GM23248 (cell line): ENCODE measurements around the gene WDR91. TPM values are rescaled to one million over a fixed set of nuclear protein-coding genes. Genes with fewer than 3 reads are reported as not detected.

ENCODE experiments used
- DNase-seq: peaks from one replicate; pipeline ENCODE4 v3.0.0-alpha.2; 2015
- H2AFZ ChIP-seq: fragments of 200-600 bp; sonication (generic); 2 replicates; pipeline ENCODE4 v1.6.1; 2016; ENCODE audit warnings: antibody characterized with exemption
- H3F3A ChIP-seq: fragments of 200-600 bp; sonication (generic); 2 replicates; pipeline ENCODE4 v1.6.1; 2016; ENCODE audit warnings: mild to moderate bottlenecking, antibody characterized with exemption, mixed run types; ENCODE audit not compliant: insufficient read depth
- H3K27ac ChIP-seq: fragments of 200-600 bp; sonication (generic); 2 replicates; pipeline ENCODE4 v1.5.1; 2016; ENCODE audit warnings: mild to moderate bottlenecking
- H3K27me3 ChIP-seq: fragments of 200-600 bp; sonication (generic); replicated peaks from 2 replicates; pipeline ENCODE4 v1.6.1; 2016; ENCODE audit warnings: mild to moderate bottlenecking; ENCODE audit not compliant: insufficient read depth
- H3K36me3 ChIP-seq: fragments of 200-600 bp; sonication (generic); 2 replicates; pipeline ENCODE4 v1.6.1; 2016; ENCODE audit warnings: low read depth, mild to moderate bottlenecking
- H3K4me1 ChIP-seq: fragments of 200-600 bp; sonication (generic); 2 replicates; pipeline ENCODE4 v1.6.1; 2016; ENCODE audit warnings: mild to moderate bottlenecking; ENCODE audit not compliant: insufficient read depth
- H3K4me2 ChIP-seq: fragments of 200-600 bp; sonication (generic); one replicate; pipeline ENCODE4 v1.6.1; 2016; ENCODE audit warnings: mild to moderate bottlenecking; ENCODE audit not compliant: unreplicated experiment
- H3K4me3 ChIP-seq: fragments of 200-600 bp; sonication (generic); 2 replicates; pipeline ENCODE4 v1.5.1; 2016; ENCODE audit warnings: mild to moderate bottlenecking
- H3K79me2 ChIP-seq: fragments of 200-600 bp; sonication (generic); 2 replicates; pipeline ENCODE4 v1.6.1; 2016; ENCODE audit warnings: mild to moderate bottlenecking; ENCODE audit not compliant: insufficient read depth
- H3K9ac ChIP-seq: fragments of 200-600 bp; sonication (generic); 2 replicates; pipeline ENCODE4 v1.6.1; 2016; ENCODE audit warnings: mild to moderate bottlenecking
- H3K9me2 ChIP-seq: fragments of 200-600 bp; sonication (generic); 2 replicates; pipeline ENCODE4 v1.6.1; 2016; ENCODE audit warnings: mixed run types, mild to moderate bottlenecking, moderate library complexity; ENCODE audit not compliant: insufficient read depth
- H3K9me3 ChIP-seq: fragments of 200-600 bp; sonication (generic); one replicate; pipeline ENCODE4 v1.6.1; 2017; ENCODE audit warnings: low read depth
- H4K20me1 ChIP-seq: fragments of 200-600 bp; sonication (generic); 2 replicates; pipeline ENCODE4 v1.6.0; 2016; ENCODE audit not compliant: insufficient read depth
- EZH2 ChIP-seq: fragments of 200-600 bp; sonication (generic); IDR thresholded peaks from 2 replicates; pipeline ENCODE4 v1.6.1; 2018; ENCODE audit warnings: antibody characterized with exemption, mild to moderate bottlenecking; ENCODE audit not compliant: insufficient read depth, poor library complexity, severe bottlenecking
- EZH2phosphoT487 ChIP-seq: fragments of 200-600 bp; sonication (generic); IDR thresholded peaks from 2 replicates; pipeline ENCODE4 v1.6.1; 2018; ENCODE audit warnings: antibody characterized with exemption, moderate library complexity, mild to moderate bottlenecking, low read depth; ENCODE audit not compliant: insufficient read depth
- WGBS, 2 experiments: methylation state at CpG; one replicate each; pipeline ENCODE4 v1.1.6; 2015 to 2017; ENCODE audit warnings: low lambda C conversion rate in 2 of 2, low coverage in 1 of 2; ENCODE audit errors: missing lambda C conversion rate in 2 of 2; 5-methylcytosine and 5-hydroxymethylcytosine counted together
- in situ Hi-C: fragments of 300-500 bp; cut with MboI; formaldehyde crosslinking; loops from 2 replicates; pipeline ENCODE4 v1.15.0; 2020
- polyA plus RNA-seq: library from polyadenylated mRNA; unstranded; fragments of >200 nt; fragmentation: Nextera tagmentation; extraction: Ambion mirVana; gene quantifications from 2 replicates; pipeline ENCODE4 v1.2.1, GENCODE V29; 2016
- total RNA-seq: library from RNA; depleted of rRNA; stranded (reverse); fragments of >200 nt; shearing (Covaris generic); gene quantifications from 2 replicates; pipeline ENCODE4 v1.2.3, GENCODE V29; 2014

WDR91 gene
- total and polyA plus RNA-seq, 2 experiments from 2014 or later: 5.4 to 8.3 TPM

DNA sequence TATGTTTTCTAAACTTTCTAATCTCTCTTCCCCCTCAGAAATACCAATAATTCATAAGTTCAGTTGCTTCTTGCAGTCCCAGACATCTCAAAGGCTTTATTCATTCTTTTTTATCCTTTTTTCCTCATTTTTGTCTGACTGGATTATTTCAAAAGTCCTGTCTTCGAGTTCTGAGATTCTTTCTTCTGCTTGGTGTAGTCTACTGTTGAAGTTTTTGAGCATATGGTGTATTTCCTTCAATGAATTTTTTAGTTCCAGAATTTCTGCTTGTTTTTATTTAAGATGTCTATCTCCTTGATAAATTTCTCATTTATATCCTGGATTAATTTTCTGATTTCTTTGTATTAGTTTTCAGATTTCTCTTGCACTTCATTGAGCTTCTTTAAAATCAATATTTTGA, 55.0 kb downstream of the WDR91 start:
- Histone ChIP-seq H3F3A (0 out of 2 replicates have a peak, but pooled peaks cover 9% of the 10 kb centered on the region), H3K9me2 (no peaks in the 10 kb centered on the region), H3K36me3 (no peaks in the 10 kb centered on the region), H3K79me2 (no peaks in the 10 kb centered on the region), H3K4me2 (no peak overlapping the region), H3K9me3 (no peaks in the 10 kb centered on the region), H3K4me3 (no peak overlapping the region), H2AFZ (no peak overlapping the region), H3K4me1 (peaks cover 14% of the 10 kb centered on the region), H4K20me1 (no peaks in the 10 kb centered on the region), H3K27me3 (no peaks in the 10 kb centered on the region), H3K9ac (no peak overlapping the region), H3K27ac (no peak overlapping the region)
- TF ChIP-seq EZH2phosphoT487: no peak
- TF ChIP-seq EZH2: no peak
- 59 to 69% methylated on average over 1 of the region's 1 CpG for WGBS, 2 experiments
- in situ Hi-C loops: no loop called here
- DNase-seq: no peak

DNA sequence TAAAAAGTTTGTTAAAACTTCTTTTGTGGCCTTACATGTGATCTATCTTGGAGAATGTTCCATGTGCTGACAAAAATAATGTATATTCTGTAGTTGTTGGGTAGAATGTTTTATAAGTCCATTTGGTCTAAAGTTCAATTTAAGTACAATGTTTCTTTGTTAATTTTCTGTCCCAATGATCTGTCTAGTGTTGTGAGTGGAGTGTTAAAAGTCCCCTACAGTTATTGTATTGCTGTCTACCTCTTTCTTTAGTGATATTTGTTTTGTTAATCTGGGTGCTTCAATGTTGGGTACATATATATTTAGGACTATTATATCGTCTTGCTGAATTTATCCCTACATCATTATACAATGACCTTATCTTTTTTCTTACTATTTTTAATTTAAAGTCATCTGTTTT, 56.6 kb downstream of the WDR91 start:
- Histone ChIP-seq H3K27me3 (no peaks in the 10 kb centered on the region), H3K4me1 (peaks cover 5% of the 10 kb centered on the region), H3K9me2 (no peaks in the 10 kb centered on the region), H3K79me2 (no peaks in the 10 kb centered on the region), H3K4me3 (no peak overlapping the region), H3K9ac (no peak overlapping the region), H3K36me3 (no peaks in the 10 kb centered on the region), H3F3A (no peaks in the 10 kb centered on the region), H3K4me2 (no peak overlapping the region), H4K20me1 (no peaks in the 10 kb centered on the region), H2AFZ (no peak overlapping the region), H3K9me3 (no peaks in the 10 kb centered on the region), H3K27ac (no peak overlapping the region)
- no peak for DNase-seq
- in situ Hi-C loops: no loop called here
- no peak for TF ChIP-seq EZH2
- no peak for TF ChIP-seq EZH2phosphoT487
- WGBS, 2 experiments: 70 to 78% methylated on average over 1 of the region's 1 CpG

DNA sequence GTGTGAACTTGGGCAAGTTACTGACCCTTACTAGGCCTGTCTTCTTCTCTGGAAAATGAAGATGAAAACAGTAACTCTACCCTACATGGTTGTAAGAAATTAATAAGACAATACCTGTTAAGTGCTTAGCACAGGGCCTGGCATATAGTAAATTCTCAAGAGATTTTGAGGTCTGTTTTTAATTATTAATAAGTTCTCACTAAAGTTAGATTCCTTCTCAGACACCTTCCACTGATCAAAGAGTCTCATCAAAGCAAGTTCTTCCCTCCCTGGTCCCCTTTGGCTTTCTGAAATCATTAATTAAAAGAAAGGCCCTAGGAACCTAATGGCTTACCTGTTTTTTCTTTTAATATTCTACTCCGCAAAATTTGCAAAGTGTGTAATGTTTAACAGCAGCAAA, 58.9 kb downstream of the WDR91 start:
- Histone ChIP-seq H3K27me3 (no peaks in the 10 kb centered on the region), H3K4me2 (no peak overlapping the region), H3K9me2 (no peaks in the 10 kb centered on the region), H3K27ac (no peak overlapping the region), H3K9me3 (no peaks in the 10 kb centered on the region), H3K79me2 (no peaks in the 10 kb centered on the region), H3K36me3 (no peaks in the 10 kb centered on the region), H4K20me1 (no peaks in the 10 kb centered on the region), H3K9ac (no peak overlapping the region), H3K4me3 (no peak overlapping the region), H3F3A (no peaks in the 10 kb centered on the region), H3K4me1 (no peaks in the 10 kb centered on the region), H2AFZ (no peak overlapping the region)
- in situ Hi-C loops: no loop called here
- TF ChIP-seq EZH2phosphoT487 (no peak), EZH2 (no peak)
- DNase-seq: no peak
- WGBS, 2 experiments: 89 to 94% methylated on average over 1 of the region's 1 CpG

DNA sequence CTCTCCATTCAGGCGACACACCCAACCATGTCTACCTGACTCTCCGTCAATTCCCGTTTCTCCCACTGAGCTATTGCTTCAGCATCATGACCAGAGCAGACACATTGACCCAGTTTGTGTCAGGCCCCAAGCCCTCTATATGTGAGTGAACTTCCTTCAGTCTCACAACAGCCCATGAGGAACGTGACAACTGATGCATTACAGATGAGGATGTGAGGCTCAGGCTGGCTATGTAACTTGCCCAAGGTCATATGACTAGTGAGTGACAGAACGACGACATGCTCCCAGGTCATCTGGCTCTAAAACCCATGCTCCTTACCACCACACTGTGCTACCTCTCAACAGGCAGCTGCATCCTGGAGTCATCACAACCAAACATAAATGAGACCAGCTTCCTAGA, 59.8 kb downstream of the WDR91 start:
- no peak for DNase-seq
- H3K9ac ChIP-seq: no peak overlapping the region
- TF ChIP-seq EZH2 (no peak), EZH2phosphoT487 (no peak)
- no peaks in the 10 kb centered on the region for H4K20me1 ChIP-seq
- no peaks in the 10 kb centered on the region for H3K79me2 ChIP-seq
- H3K36me3 ChIP-seq: no peaks in the 10 kb centered on the region
- H3K27ac ChIP-seq: no peak overlapping the region
- H3K9me2 ChIP-seq: no peaks in the 10 kb centered on the region
- no peak overlapping the region for H3K4me3 ChIP-seq
- in situ Hi-C loops: no loop called here
- H3K27me3 ChIP-seq: no peaks in the 10 kb centered on the region
- H3F3A ChIP-seq: no peaks in the 10 kb centered on the region
- no peak overlapping the region for H3K4me2 ChIP-seq
- no peak overlapping the region for H2AFZ ChIP-seq
- no peaks in the 10 kb centered on the region for H3K9me3 ChIP-seq
- WGBS, 2 experiments: 82 to 87% methylated on average over 6 of the region's 6 CpGs
- H3K4me1 ChIP-seq: 0 out of 2 replicates have a peak, but pooled peaks cover 4% of the 10 kb centered on the region

DNA sequence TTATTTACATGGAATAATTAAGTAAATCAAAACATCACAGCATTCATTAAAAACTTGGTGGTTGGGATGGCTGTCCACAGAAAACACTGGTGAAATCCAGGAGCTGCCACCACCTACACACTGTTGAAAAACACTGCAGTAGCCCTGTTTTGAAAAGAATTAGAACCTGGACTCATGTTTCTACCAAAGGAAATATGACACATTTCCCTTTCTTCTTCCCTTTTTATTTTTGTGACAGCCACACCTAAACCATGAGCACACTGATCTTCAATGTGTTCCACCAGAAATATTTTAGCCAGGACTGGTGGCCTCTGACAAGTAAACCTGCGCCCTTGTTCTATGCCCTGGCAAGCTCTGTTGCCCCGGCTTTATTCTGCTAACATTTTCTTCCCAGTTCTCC, 60.2 kb downstream of the WDR91 start:
- Histone ChIP-seq H4K20me1 (no peaks in the 10 kb centered on the region), H3K9ac (no peak overlapping the region), H3K36me3 (no peaks in the 10 kb centered on the region), H3F3A (no peaks in the 10 kb centered on the region), H3K27ac (no peak overlapping the region), H3K27me3 (no peaks in the 10 kb centered on the region), H3K9me3 (no peaks in the 10 kb centered on the region), H3K4me2 (no peak overlapping the region), H3K4me1 (0 out of 2 replicates have a peak, but pooled peaks cover 4% of the 10 kb centered on the region), H3K4me3 (no peak overlapping the region), H3K9me2 (no peaks in the 10 kb centered on the region), H3K79me2 (no peaks in the 10 kb centered on the region), H2AFZ (no peak overlapping the region)
- TF ChIP-seq EZH2: no peak
- TF ChIP-seq EZH2phosphoT487: no peak
- 61 to 69% methylated on average over 2 of the region's 2 CpGs for WGBS, 2 experiments
- no peak for DNase-seq
- in situ Hi-C loops: no loop called here
